Bone marrow (tissue), 2 donors: ENCODE data around the gene TIMM50.
A peak's percentile ranks its signal among the peaks of the same experiment; 100 is the strongest.
"Not testable (repeated sequence)": the region's sequence is repeated elsewhere in the genome, so short reads cannot be mapped to it uniquely, and the experiment has no call there.

ENCODE experiments used
- DNase-seq, 2 donors: peaks; one replicate each; lab custom pipeline; 2025; lab: John Stamatoyannopoulos, UW

TIMM50 gene

DNA sequence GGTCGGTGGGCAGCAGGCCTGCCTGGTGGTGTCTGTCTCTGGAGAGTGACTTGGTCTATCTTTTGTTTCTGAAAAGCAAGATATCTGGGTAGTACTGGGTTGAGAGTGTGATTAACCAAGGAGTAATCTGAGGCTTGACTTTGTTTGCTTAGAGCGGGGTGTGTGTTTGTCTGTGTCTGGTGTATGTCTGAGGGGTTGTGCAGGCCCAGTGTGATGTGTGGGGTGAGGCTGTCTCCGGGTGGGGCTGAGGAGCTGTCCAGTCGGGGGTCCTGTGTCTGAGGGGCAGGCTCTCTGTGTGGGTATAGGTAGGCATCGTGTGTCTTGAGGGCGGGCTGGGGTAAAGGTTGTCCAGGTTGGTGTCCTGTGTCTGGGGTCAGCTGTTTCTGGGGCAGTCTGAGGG is 11.1 kb upstream of the TIMM50 start:
- DNase-seq = no peak

DNA sequence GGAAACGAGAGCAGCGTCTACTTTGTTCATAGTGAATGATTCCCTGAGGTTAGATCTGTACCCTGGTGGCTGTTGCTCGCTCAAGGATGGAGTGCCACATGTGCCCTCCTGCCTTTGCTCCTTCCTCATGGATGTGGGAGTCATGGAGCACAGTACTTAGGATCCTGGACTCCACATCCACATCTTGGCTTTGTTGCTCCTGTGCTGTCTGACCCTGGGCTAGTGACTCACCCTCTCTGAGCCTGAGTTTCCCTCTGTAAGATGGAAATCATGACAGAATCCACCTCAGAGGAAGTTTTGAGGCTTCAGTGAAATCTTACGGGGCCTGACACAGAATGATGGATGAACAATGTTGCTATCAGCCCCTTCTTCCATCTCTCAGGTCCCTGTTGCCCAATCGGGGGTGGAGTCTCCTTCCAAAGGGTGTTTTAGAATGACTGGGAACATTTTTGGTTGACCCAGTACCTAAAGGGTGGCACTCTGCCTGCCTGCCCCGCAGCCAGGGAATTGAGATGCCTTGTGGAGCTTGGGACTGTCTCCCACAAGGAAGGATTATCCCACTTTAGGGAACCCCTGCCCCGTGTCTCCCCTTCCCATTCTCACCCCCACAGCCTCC is 9.8 kb upstream of the TIMM50 start:
- DNase-seq = no peak

DNA sequence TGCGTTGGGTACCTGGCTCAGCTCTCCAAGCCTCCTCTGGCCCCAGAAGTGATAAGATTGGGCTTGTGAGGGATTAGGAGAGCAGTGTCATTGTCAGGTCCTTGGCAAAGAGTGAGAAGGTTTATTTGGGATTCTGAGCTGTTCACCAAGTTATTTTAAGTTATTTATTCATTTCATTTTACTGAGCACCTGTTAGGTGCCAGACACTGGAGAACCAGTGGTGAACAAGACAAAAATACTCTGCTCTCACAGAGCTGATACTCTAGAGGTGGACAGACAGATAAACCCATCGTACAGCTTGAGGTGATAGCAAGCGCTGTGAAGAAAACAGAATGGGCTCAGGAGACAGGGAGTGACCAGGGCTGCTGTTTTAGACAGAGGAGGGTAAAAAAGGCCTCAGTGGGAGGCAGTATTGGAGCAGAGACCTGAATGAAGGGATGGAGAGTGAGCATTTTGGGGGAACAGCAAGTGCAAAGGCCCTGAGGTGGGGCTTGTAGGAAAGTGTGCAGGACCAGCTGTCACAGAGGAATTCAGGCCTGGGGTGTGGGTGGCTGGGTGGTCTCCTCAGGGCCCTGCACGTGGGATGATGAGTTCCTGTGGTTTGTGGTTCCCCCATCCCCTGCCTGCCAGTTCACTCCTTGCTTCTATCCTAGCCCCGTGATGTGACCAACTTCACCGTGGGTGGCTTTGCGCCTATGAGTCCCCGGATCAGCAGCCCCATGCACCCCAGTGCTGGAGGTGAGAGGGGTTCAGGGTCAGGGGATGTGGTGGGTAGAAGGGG is 8.7 kb upstream of the TIMM50 start:
- no peak for DNase-seq

DNA sequence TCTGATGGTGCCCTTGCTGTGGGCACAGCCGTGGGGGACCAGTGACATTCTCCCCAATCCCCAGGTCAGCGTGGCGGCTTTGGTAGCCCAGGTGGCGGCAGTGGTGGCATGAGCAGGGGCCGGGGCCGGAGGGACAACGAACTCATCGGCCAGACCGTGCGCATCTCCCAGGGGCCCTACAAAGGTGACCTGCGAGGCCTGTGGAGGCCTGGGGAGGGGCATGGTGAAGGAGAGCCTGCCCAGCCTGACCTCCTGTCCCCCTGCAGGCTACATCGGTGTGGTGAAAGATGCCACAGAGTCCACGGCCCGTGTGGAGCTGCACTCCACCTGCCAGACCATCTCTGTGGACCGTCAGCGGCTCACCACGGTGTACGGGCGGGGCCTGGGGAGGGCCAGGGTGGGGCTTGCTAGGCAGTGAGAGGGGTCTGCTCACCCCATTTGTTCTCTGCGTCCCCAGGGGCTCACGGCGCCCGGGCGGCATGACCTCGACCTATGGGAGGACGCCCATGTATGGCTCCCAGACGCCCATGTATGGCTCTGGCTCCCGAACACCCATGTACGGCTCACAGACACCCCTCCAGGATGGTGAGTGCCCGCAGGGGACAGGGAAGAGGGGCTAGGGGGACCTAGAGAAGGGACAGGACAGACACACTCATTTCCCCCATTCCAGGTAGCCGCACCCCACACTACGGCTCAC is 7.7 kb upstream of the TIMM50 start:
- DNase-seq = no peak

DNA sequence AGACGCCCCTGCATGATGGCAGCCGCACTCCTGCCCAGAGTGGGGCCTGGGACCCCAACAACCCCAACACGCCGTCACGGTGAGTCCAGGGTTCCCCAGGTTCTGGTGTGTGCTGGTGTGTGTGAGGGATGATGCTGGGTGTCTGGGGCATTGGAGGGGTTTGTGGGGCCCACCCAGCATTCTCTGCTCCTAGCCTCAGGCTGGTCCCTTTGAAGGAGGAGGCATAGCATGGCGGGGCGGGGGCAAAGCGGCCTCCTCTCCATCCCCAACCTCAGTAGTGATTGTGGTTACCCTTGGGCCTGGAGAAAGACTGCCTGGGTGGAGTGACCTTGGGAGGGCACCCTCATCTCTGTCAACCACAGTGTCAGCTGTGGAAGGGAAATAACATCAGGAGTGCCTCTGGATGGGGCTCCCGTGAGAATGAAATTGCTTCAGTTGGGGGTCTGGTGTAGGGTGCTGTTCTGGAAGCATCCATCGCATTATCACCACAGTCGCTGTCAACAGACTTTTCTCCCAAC is 7.1 kb upstream of the TIMM50 start:
- DNase-seq = no peak

DNA sequence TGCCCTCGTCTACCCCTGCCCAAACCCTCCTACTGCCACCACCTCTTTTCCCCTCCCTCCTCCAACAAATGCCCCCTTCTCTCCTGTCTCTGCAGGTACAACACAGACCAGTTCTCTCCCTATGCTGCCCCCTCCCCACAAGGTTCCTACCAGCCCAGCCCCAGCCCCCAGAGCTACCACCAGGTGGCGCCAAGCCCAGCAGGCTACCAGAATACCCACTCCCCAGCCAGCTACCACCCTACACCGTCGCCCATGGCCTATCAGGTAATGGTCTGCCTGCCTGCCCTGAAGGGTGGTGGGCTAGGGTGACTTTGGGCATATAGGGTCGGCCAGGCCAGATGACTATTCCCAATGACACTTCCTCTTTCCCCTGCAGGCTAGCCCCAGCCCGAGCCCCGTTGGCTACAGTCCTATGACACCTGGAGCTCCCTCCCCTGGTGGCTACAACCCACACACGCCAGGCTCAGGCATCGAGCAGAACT is 6.5 kb upstream of the TIMM50 start:
- peak; percentile 12 to 27 for DNase-seq

DNA sequence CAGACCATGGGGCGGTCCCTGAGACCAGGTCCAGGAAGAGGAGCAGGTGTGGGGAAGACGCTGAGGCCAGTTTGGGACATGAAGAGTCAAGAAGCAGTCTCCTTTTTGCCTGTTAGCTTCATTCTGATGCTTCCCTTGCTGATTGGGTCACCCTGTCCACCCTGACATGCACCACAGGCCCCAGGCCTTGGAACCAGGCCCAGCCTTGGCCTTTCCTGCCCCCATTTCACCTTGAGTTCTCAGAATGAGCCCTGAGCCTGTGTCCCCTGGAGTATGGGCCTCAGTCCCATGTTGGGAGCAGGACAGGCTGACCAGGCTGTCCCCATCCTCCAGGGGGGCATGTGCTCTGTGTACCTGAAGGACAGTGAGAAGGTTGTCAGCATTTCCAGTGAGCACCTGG is 4.9 kb upstream of the TIMM50 start:
- no peak for DNase-seq

DNA sequence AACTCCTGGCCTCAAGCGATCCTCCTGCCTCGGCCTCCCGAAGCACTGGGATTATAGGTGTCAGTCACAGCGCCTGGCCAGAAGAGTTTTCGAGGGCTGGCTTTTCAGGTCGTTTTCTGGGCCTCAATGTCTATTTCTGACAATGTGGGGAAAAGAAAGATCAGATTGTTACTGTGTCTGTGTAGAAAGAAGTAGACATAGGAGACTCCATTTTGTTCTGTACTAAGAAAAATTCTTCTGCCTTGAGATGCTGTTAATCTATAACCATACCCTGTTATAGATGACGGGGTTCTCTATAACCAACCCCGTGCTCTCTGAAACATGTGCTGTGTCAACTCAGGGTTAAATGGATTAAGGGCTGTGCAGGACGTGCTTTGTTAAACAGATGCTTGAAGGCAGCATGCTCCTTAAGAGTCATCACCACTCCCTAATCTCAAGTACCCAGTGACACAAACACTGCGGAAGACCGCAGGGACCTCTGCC is 1.3 kb upstream of the TIMM50 start:
- DNase-seq = not testable (repeated sequence)

DNA sequence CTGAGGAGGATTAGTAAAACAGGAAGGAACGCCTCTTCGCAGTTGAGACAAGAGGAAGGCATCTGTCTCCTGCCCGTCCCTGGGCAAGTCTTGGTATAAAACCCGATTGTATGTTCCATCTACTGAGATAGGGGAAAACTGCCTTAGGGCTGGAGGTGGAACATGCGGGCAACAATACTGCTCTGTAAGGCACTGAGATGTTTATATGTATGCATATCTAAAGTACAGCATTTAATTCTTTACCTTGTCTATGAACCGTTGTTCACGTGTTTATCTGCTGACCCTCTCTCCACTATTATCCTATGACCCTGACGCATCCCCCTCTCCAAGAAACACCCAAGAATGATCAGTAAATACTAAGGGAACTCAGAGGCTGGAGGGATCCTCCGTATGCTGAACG is 722 bp upstream of the TIMM50 start:
- DNase-seq = no peak

DNA sequence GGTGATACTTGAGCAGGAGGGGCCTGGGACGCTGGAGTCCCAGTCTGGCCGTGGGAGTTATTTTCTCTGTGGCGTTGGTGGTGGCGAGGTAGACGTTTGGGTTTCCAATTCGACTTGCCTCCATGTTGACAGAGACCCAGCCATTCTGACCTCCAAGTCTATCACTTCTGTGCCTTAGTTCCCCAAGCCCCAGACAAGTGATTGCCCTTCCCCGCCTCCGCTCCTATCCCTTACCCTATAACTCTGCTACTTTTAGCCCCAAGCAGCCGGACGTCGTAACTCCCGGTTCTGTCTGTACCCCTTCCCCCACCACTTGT is 549 bp downstream of the TIMM50 start:
- no peak for DNase-seq

DNA sequence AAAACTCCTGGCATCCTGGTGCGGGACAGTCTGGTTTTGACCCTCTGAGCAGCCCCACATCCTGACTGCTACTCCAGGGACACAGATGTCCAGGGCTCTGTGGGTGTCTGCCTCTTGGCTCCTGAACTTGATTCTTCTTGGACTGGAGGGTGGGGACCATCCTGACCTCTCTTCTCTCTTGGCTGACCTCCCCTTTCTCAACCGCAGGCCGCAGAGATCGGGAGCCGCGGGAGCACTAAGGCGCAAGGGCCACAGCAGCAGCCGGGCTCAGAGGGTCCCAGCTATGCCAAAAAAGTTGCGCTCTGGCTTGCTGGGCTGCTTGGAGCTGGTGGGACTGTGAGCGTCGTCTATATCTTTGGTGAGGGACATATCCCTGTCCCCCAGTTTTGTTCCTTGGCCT is 1.0 kb downstream of the TIMM50 start:
- no peak for DNase-seq

DNA sequence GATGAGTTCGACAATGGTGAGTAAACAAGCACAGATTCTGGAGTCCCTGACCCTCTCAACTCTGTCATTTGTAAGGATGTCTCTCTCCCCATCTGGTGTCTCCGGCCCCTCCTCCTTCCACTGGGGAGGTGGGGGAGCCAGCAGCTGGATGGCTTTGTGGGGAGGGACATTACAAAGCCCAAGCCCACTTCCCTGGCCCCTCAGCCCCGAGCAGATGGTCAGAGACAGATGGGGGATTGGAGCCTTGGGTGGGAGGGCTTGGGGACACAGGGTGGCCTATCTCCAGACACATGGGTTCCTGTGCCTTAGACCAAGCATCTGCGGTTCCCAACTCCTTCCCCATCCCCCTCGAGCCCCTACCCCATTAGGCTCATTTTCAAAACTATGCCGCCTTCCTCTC is 2.5 kb downstream of the TIMM50 start:
- DNase-seq = no peak

DNA sequence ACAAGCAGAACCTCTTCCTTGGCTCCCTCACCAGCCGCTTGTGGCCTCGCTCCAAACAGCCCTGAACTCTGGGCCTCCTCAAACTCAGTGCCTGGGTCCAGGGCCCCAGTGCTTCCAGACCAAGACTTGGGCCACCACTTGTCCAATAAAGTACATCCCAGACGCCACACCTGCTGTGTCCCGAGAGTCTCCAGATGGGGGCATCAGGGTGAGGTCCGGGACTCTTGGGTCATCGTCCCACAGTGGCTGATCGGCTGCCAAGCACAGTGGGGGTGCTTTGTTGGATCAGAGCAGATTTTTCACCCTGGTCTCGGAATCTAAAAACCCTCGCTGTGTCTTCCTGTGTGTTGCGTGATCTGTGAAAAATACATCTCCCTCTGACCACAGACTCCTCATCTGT is 9.1 kb downstream of the TIMM50 start:
- DNase-seq = no peak

DNA sequence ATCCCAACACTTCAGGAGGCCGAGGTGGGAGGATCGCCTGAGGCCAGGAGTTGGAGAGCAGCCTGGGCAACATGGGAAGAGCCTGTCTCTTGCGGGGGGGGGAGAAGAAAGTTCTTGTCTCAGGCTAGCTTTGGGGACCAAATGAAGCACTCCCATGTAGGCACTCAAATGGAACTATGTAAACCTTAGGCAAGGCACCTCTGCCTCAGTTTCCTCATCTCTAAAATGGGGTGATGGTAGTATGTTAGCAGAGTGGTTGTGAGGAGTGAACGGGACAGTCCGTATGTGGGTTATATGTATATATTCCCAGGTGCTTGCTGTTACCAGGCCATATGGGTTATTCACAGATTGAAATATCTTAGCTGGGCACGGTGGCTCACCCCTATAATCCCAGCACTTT is 11.6 kb downstream of the TIMM50 start:
- no peak for DNase-seq

DNA sequence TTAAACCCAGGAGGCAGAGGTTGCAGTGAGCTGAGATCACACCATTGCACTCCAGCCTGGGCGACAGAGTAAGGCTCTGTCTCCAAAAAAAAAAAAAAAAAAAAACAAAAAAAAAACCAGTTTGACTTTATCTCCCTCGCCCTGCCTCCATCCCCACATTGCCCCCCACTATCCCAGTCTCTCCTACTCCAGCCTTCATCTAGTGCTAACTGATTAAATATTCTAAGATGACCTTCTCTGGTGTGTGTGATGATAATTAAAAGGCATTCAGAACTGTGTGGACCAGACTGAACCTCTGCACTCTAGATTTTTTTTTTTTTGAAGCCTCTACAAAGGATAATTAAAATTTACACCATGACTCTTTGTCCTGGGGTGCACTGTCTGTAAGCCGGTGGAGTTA is 12.2 kb downstream of the TIMM50 start:
- DNase-seq = no peak

DNA sequence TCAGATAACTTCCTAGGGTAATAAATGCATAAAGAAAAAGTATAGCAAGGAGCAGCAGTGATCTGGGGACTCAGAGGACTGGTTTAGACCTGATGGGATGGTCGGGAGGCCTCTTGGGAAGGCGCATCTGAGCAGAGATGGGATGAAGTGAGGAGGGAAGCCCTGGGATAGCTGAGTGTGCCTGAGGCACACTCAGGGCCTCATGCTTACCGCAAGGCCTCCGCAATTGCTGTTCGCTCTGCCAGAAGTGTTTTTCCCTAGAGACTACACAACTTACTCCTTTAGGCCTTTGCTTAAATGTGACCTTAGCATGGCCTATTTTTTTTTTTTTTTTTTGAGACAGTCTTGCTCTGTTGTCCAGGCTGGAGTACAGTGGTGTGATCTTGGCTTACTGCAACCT is 14.0 kb downstream of the TIMM50 start:
- DNase-seq = no peak

DNA sequence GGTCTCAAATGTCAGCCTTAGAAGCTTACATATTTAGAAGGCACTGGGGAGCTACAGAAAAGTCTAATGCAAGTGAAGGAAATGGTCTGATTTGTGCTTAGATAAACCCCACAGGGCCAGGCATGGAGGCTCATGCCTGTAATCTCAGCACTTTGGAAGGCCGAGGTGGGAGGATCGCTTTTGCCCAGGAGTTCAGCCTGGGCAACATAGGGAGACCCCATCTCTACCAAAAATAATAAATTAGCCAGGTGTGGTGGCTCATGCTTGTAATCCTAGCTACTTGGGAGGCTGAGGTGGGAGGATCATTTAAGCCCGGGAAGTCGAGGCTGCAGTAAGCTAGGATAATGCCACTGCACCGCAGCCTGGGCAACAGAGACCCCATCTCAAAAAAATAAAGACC is 15.4 kb downstream of the TIMM50 start:
- no peak for DNase-seq

DNA sequence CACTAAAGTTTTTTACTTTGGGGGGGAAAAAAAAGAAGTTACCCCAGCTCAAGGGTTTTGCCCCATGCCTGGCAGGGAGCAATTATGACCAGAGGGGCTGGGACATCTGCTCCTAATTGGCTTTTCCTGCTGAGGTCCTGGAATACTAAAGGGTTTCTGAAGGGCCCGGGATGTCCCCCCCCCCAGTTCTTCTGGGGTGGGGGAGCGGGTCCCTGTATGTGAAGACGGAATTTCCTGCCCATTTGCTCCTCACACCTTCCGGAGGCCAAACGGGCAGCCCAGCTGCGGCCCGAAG is 17.0 kb downstream of the TIMM50 start:
- DNase-seq = no peak

DNA sequence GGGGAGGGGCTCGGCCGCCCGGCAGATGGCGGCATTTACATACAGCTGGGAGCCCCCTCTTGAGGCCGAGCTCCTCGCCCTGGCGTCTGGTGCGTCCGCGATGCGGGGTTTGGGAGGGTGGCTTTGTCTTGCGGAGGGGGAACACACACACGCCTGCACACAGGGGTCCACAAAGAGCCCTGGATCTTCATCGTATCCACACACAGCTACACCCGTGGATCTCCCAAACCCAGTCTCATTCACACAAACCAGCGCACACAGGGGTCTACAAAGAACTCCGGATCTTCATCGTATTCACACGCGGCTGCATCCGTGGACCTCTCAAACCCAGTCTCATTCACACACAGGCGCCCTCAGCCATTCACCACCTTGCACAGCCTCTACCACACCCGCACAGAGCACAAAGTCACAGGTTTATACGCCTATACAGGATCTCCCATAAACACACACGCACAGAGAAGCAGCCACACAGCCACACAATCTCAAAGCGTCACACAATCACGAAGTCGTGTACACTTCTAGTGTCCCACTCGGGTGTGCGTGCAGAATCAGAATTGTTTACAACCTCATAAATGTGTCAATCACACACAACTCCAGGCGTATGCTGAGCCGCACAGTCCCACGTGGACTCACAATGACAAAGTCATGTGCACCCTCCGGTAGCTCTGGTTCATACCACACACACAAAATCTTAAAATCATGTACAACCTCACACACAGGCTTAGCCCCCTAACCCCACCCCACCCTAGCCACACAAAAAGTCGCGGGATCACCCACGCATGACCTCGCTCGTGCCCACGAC is 17.6 kb downstream of the TIMM50 start:
- DNase-seq = no peak

DNA sequence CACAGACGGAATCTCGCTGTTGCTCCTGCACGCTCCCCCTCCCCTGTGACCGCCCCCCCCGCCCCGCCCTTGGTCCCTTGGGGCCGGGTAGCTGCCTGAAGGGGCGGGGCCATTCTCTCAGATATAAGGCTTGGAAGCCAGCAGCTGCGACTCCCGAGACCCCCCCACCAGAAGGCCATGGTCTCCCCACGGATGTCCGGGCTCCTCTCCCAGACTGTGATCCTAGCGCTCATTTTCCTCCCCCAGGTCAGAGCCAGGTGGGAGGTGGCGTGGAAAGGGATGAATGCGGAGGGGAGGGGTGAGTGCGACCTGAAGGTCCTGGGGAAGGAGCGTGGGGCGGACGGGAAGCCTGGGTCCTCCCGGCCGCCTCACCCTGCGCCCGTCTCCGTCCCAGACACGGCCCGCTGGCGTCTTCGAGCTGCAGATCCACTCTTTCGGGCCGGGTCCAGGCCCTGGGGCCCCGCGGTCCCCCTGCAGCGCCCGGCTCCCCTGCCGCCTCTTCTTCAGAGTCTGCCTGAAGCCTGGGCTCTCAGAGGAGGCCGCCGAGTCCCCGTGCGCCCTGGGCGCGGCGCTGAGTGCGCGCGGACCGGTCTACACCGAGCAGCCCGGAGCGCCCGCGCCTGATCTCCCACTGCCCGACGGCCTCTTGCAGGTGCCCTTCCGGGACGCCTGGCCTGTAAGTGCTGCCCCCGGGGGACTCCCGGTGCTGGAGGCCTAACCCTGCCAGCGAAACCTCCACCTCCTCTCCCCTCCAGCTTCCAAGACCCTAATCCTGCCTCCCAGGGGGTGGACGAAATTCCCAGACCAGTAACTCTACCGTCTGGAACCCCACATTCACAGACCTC is 18.4 kb downstream of the TIMM50 start, which contains the start of gene DLL3:
TSS of gene DLL3 (plus strand) at position 150 of the 845 bp plus-strand sequence. CDS start at position 178, 28 bp downstream.
- DNase-seq = no peak

DNA sequence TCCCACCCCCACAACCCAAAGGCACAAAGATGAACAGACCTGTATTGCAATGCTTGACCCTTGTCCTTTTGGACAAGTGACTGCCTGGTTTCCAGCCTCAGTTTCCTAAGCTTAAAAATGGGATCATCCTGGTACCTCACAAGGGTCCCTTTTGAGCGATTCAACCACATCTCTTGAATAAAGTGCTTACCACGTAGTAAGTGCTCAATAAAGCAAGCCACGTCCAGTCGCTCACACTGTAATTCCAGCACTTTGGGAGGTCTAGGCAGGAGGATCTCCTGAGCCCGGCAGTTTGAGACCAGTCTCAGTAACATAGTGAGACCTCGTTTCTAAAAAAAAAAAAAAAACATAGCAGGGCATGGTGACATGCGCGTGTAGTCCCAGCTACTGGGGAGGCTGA is 19.3 kb downstream of the TIMM50 start:
- DNase-seq = no peak
